Omental fat pad (tissue), 4 donors: ENCODE data around the gene GALNT15. TPM values are rescaled to one million over a fixed set of nuclear protein-coding genes. Genes with fewer than 3 reads are reported as not detected.

Experiments used
- ATAC-seq: fragments of 150-250 bp; one replicate; pipeline ENCODE4 v1.9.1; 2016; ENCODE audit warnings: mild to moderate bottlenecking, moderate library complexity; ENCODE audit not compliant: low FRiP score
- DNase-seq: peaks from one replicate; pipeline ENCODE4 v3.0.0-alpha.2; 2019; ENCODE audit warnings: low spot score
- CTCF ChIP-seq, 3 donors: fragments of 450-650 bp; IDR thresholded peaks; one replicate each; pipeline ENCODE4 v1.5.1; 2016 to 2017; ENCODE audit warnings: antibody characterized with exemption in 3 of 3, mild to moderate bottlenecking in 3 of 3, moderate library complexity in 2 of 3
- total RNA-seq, 4 donors: library from RNA; depleted of rRNA; stranded (reverse); fragments of >200 nt; gene quantifications; one replicate each; pipeline ENCODE4 v1.1.0, GENCODE V29; 2016

The GALNT15 gene
- total RNA-seq, 4 donors from 2014 or later, result 135 to 717 (median 384) TPM

DNA sequence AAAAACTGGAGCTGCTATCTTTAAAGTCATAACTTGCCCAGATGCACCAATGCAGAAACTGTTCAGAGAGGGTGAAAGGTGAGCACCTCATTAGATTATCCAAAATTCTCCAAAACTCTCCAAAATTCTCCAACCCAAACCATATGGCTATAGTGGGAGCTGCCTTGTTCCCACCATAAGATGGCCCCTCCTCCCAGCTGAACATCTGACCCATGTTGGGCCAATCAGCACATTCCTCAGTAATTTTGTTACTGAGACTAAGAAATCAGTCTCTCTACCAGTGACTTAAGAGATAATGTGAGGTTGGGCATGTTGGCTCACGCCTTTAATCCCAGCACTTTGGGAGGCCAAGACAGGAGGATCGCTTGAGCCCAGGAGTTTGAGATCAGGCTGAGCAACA lies 57.5 kb downstream of the GALNT15 start:
- DNase-seq (no peak), ATAC-seq (no peak)
- TF ChIP-seq CTCF (IDR thresholded peaks at IDR 0.05), result no peak

DNA sequence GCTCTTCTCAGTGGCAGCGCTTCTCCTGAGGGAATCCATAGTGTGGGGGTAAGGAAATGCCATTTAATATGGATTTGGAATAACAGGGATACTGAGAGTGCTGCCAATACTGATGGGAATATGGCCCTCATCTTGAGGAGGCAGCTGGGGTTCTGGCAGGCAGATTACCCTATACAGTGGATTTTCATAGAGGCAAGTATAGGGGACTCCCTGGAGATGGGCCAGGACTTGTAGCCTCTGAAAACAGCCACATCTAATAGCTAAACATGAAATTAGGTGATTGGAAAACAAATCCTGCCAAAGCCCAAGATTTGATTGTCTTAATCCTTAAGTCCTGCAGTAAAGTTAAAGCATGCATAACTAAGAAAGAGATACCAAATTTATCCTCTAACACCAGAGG lies 59.3 kb downstream of the GALNT15 start:
- DNase-seq, result no peak
- no peak for ATAC-seq
- TF ChIP-seq CTCF (IDR thresholded peaks at IDR 0.05), result no peak

DNA sequence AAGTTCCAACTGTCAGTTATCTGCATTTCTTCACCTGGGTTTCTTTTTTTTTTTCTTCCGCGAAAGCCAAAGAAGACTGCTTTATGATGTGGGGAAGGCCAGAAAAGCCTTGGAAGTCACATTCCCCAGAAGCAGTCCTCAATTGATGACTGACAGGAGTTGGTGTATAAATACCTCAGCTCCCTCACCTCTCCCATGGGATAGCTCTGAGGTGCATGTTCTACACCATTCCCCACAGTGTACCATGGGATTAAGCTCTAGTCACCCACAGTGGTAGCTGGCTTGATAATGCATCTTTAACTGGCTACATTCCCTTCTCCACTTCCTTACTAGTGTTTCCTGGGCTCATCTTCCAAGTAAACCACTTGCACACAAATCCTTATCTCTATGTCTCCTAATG lies 59.8 kb downstream of the GALNT15 start:
- no peak for TF ChIP-seq CTCF (IDR thresholded peaks at IDR 0.05)
- DNase-seq, result no peak
- no peak for ATAC-seq

- no peak for TF ChIP-seq CTCF (IDR thresholded peaks at IDR 0.05)
- DNase-seq (no peak), ATAC-seq (no peak)
Measured at GRCh38 chr3:16236030-16236639, 61.7 kb downstream of the GALNT15 start.

GRCh38 chr3:16236856-16237393 lies 62.4 kb downstream of the GALNT15 start:
- no peak for TF ChIP-seq CTCF (IDR thresholded peaks at IDR 0.05)
- no peak for DNase-seq
- no peak for ATAC-seq

DNA sequence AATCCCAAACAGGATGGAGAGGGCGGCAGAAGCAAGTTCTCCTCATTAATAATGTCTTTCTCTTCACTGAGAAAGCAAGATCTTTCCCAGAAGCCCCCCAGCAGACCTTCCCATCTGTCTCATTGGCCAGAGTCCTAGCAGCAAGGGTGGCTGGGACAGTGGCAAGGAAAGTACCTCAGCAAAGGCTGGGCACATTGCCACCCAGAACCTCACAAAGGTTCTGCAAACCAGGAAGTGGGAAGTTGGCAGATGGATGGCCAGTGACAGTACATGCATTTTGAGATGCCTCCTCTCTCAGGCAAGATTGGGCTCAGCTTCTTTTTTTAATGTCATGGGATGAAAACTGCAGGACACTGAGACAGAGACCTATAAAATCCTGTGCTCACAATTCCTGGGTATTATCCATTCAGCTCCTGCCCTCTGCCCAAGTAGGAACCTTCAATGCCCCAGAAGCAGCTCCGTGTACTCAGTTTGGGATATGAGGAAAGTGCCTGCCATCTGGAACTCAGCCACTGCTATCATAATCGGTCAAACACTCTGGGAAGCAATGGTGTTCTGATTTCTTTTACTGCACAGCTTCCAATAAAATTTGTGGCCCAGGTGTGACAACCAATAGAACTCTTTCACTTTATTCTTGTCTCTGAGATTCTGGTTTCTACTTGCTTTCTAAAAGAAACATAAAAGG lies 64.7 kb downstream of the GALNT15 start:
- TF ChIP-seq CTCF (IDR thresholded peaks at IDR 0.05), result no peak
- DNase-seq, result no peak
- no peak for ATAC-seq

GRCh38 chr3:16239780-16240179 lies 65.3 kb downstream of the GALNT15 start:
- no peak for DNase-seq
- no peak for TF ChIP-seq CTCF (IDR thresholded peaks at IDR 0.05)
- ATAC-seq, result no peak
